NCI-H1694 (cell line): ENCODE data around the gene OR9Q1.
"Not testable (repeated sequence)": the region's sequence is repeated elsewhere in the genome, so short reads cannot be mapped to it uniquely, and the experiment has no call there.

Source experiments
- DNase-seq: peaks from one replicate; lab custom pipeline; 2025; lab: John Stamatoyannopoulos, UW

Gene OR9Q1

DNA sequence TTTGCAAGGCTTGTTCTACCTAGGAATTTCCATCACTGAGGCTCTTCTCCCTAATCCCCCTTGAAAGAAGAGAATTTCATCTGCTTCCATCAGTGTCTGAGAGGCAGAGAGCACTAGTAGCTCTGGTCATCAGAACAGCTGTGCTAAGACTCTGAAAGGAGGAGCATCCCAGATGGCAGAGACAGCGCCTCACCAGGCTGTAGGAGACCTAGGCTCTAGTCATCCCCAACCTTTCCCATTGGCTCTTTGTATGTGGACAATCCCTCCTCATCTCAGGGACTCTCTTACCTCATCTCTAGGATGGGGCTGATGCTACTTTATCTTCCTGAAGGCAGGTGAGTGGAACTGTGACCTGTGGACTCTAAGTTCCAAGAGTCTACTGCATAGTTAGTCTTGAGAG lies 110.5 kb downstream of the OR9Q1 start:
- no peak for DNase-seq

- no peak for DNase-seq
Observed at GRCh38 chr11:58135171-58135570, 111.5 kb downstream of the OR9Q1 start.

DNA sequence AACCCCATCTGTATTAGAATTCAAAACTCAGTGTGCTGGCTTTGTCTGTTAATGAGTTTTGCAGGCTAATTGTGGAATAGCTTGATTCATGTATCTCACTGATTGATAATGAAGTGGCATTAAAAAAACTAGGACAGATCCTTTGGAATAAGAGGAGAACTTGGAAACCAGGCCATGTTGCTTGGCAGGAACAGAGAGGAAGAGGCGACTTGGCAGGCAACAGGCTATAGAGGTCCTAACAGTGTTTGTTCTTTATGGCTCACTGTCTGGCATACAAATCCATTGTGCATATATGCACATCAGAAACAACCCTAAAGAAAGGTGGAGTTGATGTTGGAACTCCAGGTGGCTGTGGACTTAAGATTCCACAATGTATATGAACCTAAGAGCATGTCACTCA lies 119.1 kb downstream of the OR9Q1 start:
- DNase-seq: no peak

DNA sequence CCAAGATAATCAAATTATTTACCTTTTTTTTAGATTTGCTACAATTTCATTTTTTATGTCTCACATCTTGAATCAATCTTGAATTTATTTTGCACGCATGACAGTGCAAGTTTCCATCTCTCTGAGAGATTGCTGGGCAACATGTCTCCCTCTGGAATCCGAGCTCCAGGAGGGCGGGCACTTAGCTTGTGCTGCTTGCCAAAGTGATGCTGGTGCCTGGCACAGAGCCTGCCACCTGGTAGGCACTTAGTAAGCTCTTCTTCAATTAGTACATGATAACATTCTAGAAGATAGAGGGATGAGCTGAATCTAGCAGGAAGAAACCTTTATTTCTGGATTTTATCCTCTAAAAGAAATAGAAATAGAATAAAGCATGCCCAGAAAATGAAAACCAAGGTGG lies 129.1 kb downstream of the OR9Q1 start:
- DNase-seq: no peak

- no peak for DNase-seq
Observed at GRCh38 chr11:58164389-58164788, 140.7 kb downstream of the OR9Q1 start.

GRCh38 chr11:58164990-58165389 lies 141.3 kb downstream of the OR9Q1 start:
- no peak for DNase-seq

GRCh38 chr11:58165504-58166106 lies 141.9 kb downstream of the OR9Q1 start:
- DNase-seq: no peak

- DNase-seq: no peak
Observed at GRCh38 chr11:58177409-58178054, 153.9 kb downstream of the OR9Q1 start.

DNA sequence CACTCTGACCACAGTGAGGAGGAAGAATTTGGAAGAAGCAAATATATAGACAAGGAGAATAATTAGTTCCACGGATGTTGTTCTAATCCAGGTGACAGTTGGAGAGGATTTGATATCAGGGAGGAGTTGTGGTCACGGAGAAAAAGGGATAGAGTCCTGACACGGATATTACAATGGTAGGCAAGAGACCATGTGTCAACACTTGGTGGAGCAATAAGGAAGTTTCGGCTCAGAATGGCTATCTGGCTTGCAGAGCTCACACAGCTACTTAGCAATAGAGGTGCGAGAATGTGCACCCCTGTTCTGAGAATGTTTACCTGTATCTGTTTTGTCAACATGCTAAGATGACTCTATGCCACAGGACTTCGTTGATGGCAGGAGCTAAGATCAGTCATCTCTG lies 154.8 kb downstream of the OR9Q1 start:
- no peak for DNase-seq

DNA sequence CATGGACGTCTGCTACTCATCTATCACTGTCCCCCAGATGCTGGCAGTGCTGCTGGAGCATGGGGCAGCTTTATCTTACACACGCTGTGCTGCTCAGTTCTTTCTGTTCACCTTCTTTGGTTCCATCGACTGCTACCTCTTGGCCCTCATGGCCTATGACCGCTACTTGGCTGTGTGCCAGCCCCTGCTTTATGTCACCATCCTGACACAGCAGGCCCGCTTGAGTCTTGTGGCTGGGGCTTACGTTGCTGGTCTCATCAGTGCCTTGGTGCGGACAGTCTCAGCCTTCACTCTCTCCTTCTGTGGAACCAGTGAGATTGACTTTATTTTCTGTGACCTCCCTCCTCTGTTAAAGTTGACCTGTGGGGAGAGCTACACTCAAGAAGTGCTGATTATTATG lies 156.0 kb downstream of the OR9Q1 start:
- DNase-seq: no peak

DNA sequence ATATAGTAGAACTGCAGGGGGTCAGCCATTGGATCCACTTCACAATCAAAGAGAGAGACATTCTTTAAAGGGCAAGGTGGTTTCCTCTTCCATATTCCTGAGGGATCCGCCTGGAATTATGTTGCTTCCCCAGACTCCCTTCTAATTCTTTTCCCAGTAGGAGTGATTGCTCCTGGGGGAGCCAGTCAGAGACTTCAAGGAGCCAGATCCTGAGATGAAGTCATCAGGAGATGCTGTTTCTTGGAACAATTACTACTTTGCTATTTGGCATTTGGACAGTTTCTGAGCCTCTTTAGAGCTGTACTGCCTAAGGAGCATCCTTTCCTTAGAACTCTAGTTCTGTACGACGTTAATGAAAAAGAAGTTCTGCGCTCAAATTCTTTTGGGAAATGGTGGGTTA lies 163.3 kb downstream of the OR9Q1 start:
- no peak for DNase-seq

GRCh38 chr11:58188770-58189169 lies 165.1 kb downstream of the OR9Q1 start, which contains the start of gene OR9Q2:
Gene OR9Q2 (plus strand): TSS chr11:58189070. CDS start chr11:58190491, 1,421 bp downstream.
- DNase-seq: no peak

DNA sequence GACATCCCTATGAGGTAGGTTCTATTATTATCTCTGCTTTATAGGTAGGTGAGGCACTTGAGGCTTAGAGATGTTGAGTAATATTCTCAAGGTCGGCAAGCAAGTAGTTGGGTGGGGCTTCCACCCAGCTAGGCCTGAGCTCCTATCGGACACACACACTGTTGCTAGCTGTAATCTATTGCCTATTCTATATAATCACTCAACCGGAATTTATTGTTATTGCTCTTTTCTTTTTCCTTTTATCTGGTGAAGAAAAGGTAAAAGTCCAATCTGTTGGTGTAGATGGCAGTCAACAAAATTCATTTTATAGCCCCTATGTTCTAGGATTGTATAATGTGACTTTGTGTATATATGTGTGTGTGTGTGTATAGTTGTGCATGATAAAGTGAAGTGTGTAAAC lies 168.5 kb downstream of the OR9Q1 start:
- no peak for DNase-seq

GRCh38 chr11:58193391-58193790 lies 169.7 kb downstream of the OR9Q1 start:
- no peak for DNase-seq

DNA sequence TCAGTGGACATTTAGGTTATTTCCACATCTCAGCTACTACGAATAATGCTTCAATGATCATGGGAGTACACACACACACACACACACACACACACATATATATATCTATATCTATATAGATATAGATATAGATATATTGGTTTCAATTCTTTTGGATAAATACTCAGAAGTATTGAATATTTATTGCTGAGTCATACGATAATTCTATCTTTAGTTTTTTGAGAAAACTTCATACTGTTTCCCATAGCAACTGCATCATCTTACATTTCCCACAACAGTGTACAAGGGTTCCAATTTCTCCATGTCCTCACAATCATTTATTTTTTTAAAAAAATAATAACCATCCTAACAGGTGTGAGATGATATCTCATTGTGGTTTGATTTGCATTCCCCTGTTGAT lies 172.3 kb downstream of the OR9Q1 start:
- no peak for DNase-seq

DNA sequence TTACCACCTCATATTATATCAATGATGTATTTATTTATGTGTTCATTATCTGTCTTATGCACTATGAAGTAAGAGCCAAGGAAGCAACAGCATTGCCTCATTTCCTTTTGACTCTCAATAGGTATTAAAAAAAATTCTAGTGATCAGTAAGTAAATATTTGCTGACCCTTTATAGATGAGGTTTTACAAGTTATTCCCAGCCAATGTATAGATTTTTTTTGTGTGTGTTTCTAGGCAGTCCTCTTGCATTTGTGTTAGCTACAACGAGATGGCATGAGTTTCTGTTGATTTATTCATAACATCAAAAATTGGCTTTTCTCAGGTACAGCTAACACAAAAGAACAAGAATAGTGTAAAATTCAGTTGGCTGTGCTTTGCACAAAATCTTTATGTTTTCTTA lies 175.6 kb downstream of the OR9Q1 start:
- no peak for DNase-seq

- no peak for DNase-seq
Observed at GRCh38 chr11:58204042-58204441, 180.4 kb downstream of the OR9Q1 start, which contains the start of gene OR1S2. Gene OR1S2 (minus strand): TSS chr11:58204142. CDS start chr11:58204142, 0 bp downstream.

DNA sequence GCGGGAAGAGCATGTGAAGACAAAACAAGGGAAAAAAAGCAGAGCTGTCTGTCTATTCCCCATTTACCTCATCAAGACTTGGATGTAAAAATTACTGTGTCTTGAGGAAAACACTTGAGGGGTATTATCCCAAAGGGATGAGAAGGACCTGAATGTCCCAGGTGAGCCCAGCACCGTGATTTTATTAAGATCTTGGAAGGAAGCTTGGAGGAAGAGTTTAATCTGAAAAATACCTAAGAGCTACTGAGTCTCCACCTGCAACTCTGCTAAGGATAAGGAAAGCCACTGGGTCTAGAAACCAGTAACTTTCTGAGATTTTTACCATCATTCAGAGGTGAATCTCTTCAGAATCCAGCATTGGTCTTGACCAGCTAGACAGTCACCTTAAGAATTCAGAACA lies 188.7 kb downstream of the OR9Q1 start, which contains the start of gene OR1S1:
OR1S1 (plus strand) TSS at position 301 of the 400 bp plus-strand sequence.
- DNase-seq: not testable (repeated sequence)

DNA sequence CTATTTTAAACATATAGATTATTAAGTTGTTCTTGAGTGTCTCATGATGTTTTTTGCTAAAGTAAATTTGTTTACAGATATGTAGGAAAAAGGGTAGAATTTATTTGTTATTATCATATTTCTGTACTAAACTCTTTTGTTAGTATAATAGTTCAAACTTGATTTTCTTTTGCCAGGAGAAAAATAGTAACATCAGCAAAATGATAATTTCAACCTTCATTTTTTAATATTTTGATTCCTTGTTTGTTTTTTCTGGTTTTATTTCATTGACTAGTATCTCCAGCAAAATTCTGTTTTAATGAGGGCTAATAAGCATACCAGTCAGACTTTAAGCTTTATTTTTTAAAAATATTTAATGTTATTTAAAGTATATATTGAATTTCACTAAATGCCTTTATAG lies 192.8 kb downstream of the OR9Q1 start:
- no peak for DNase-seq

GRCh38 chr11:58222721-58223120 lies 199.0 kb downstream of the OR9Q1 start:
- DNase-seq: no peak

DNA sequence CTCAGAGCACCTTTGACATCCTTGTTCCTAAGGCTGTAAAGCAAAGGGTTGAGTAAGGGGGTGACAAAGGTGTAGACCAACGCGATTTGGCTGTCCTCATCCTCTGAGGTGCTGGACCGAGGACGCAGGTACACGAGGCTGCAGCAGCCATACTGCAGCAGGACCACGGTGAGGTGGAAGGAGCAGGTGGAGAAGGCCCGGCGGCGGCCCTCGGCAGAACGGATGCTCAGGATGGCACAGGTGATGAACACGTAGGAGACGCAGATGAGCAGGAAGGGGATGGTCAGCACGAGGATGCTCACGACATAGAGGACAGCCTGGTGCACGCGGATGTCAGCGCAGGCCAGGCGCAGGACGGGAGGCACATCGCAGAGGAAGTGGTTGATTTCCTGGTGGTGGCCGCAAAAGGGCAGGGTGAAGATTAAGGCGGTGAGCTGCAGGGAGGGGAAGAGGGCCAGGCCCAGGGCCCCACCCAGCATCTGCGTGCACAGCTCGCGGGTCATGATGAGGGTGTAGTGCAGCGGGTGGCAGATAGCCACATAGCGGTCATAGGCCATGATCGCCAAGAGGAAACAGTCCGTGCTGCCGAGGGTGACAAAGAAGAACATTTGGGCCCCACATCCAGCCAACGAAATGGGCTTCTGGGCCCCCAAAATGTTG lies 204.4 kb downstream of the OR9Q1 start:
- DNase-seq: no peak
